GM18870 (cell line): Measurements from ENCODE around the gene HLF.

Experiments used
- ATAC-seq: cut with Tn5 transposase; IDR thresholded peaks from one replicate; pipeline ENCODE4 v1.9.1; 2021; ENCODE audit warnings: moderate library complexity; ENCODE audit not compliant: unreplicated experiment

Gene HLF, protein sequence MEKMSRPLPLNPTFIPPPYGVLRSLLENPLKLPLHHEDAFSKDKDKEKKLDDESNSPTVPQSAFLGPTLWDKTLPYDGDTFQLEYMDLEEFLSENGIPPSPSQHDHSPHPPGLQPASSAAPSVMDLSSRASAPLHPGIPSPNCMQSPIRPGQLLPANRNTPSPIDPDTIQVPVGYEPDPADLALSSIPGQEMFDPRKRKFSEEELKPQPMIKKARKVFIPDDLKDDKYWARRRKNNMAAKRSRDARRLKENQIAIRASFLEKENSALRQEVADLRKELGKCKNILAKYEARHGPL

DNA sequence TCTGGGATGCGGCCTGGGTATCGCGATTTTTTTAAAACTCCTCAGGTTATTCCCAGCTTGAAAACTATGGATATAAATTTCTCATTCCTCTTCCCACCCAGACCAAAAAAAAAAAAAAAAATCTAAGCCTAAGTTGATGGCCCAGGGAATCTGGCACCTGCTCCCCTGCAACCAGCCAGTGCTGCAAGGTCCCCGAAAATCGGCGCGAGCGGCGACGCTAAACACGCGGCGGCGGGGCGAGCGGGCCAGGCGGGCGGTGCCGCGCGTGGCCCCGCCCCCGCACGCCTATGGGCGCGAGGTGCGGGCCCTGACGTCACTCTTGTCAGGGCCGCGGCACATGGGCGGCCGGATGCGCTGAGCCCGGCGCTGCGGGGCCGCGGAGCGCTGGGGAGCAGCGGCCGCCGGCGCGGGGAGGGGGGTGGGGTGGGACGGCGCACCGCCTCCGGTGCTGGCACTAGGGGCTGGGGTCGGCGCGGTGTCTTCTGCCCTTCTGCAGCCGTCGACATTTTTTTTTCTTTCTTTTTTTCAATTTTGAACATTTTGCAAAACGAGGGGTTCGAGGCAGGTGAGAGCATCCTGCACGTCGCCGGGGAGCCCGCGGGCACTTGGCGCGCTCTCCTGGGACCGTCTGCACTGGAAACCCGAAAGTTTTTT lies at the start of gene HLF:
Gene HLF, plus strand, starts transcription at position 316 of the 654 bp plus-strand sequence. CDS start 525 bp downstream, outside the sequence.
- no peak for ATAC-seq

DNA sequence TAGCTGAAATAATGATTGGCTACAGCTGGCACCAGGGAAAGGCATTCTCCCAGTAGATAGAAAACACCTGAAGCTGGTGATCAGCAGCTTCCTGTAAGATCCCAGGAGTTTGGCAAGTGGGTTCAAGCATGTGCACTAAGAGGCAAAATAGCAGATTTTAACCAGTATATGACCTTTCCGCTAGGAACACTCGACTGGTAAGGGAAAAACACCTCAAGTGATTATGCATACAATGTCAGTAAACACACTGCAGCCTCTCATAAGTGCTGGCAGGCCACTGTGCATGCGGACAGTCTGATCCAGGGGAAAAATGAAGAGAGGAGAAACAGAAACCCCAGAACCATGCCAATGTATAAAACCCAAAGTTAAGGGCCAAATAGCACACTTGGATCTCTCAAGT lies 49.0 kb upstream of the HLF start:
- ATAC-seq = no peak

DNA sequence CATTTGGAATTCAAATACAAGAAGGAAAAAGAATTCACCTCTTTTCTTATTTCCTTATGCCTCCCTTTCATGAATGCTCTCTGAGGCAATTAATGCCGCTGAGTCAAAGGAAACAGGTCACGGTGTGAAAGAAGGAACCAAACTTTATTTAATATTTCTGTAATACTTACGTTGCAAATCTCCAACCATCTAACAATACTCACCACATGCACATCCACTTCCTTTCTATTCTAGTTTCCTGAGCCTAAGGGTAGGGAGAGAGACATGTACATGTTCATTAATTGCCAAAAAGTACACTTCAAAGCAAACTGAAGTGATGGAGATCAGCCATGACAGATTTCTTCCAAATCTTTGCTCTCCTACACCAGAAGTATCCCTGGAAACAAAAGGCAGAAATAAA lies 47.9 kb upstream of the HLF start:
- ATAC-seq = no peak

DNA sequence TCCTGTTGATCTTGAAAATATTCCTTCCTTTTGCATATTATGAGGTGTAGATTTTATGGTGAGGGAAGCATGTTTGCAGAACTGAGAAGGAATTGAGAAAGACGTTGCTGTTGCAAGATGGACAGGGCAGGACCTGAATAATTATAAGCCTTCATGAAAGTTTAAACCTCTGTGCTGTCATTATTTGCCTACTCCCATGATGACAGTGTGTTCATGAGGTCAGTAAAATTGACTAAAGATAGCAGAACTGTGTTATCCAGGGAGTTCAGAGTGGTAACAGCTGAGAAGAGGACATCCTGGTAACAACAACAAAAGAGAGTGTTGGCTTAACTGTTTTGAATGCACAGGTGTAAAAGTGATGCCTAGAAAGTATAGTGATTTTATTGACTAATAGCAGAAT lies 45.3 kb upstream of the HLF start:
- ATAC-seq = no peak

DNA sequence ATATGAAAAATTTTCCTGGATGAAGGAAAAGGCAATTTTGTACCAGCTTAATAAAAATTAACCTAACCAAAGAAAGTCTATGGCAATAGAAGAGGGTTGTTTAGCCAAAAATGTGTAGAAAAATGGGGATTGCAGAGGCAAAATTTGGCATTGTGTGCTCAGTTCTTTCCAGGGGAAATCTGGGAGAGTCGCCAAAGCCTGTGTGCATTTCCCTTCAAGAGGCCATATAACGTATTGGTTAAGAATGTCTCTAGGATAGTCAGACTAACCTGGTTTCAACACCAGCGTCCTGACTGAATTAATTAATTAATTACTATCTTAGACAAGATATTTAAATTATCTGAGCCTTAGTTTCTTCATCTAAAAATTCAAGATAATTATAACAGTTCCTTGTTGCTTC lies 44.8 kb upstream of the HLF start:
- no peak for ATAC-seq

DNA sequence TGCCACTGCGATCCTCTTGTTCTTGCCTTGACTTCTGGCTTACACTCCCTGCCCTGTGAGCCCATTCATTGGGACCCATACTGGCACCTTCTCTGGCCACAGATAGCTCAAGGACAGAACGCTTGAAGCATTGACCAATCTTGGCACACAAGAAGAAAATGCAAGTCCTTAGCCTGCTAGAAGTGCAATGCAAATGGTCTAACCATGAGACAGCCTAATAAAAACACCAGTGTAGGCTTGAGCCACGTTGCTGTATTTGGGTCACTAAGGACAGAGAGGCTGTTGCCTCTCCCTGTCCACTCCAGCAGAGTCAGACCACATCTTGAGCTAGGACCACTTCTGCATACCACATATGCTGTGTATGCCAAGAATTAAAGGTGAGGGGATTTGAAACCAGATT lies 41.2 kb upstream of the HLF start:
- no peak for ATAC-seq

DNA sequence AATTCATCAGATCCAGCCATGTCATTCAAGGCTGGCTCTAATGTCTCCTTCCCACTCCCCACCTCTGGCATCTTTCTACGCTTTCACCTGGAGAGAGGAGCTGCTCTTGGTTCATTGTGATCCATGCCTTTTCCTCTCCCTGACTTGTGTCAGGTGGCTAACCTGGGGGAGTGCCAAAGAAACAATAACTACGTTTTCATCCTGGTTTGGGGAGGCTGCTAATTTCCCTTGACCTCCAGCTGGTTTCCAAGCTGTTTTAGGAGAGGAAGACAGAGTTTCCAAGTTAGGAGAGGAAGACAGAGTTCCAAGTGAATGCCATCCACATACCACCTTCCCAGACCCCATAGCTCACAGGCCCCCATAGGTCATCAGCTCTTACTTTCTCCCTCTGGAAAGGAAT lies 40.0 kb upstream of the HLF start:
- no peak for ATAC-seq

DNA sequence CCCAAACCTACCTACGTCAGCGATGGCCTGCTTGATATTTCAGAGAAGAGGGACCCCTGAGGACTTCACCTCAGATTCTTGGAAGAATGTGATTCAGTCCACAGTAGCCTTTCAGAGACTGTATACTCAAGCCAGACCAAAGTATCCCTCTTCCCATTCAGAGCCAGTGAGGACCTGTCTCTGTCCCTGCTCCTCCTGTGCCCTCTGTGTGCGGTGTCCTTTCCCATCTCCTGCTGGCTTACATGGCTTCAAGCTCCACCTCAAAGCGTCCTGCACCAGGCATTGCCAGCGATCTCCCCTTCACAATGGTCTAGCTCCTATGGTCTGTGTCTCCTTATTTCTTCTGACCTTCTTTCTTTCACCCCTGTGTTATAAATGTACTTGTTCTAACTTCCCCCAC lies 39.5 kb upstream of the HLF start:
- no peak for ATAC-seq

DNA sequence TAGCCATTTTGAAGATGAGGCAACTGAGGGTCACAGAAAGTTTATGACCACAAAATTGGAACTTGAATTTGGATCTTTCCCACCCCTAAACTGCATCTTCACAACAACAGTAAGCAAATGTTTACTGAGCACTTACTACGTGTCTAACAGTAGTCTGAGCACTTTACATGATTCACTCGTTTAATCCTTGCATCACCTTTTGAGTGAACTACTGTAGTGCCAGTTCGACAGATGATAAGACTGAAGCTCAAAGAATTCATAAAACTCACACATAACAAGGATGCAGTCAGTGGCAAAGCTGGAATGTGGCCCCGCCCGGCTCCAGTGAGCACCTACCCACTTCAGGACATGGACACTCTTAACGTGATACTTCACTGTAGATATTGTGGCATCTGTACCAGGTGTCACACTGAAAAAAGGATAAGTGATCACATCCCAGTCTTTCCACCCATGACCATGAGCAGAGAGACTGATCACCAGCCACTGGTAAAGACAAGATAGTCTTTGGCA lies 36.0 kb upstream of the HLF start:
- no peak for ATAC-seq

DNA sequence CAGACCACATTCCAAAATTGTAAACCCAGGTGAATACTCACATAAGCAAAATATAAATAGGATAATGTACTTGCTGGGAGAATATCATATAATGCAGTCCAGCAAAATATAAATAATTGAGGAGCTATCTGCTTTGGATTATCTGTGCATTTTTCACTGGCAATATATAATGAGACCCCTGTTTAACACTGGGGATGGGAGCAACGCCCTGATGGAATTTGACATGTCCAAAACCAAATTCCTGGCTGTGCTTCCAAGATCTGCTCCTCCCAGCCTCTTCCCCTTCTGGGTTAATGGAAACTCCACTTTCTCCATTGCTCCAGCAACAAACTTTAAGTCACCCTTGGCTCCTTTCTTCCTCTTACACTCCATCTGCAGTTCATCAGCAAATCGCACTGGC lies 35.5 kb upstream of the HLF start:
- ATAC-seq = no peak

DNA sequence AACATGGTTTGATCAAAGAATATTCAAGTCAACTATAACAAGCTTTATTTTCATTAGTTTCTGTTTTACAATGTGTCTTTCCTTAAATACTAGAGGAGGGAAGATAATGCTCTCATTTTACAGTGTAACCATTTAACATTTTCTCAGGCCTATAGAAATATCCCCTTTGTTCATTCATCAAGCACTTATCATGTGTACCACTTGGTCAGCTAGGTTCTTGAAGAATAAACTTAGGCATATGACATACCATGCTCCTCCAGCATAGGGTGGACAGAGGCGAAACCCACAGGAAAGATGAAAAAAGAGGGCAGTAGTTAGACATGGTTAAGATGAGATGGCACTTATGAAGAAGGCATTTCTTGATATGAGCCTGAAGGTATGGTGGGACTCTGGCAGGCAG lies 34.0 kb upstream of the HLF start:
- no peak for ATAC-seq

DNA sequence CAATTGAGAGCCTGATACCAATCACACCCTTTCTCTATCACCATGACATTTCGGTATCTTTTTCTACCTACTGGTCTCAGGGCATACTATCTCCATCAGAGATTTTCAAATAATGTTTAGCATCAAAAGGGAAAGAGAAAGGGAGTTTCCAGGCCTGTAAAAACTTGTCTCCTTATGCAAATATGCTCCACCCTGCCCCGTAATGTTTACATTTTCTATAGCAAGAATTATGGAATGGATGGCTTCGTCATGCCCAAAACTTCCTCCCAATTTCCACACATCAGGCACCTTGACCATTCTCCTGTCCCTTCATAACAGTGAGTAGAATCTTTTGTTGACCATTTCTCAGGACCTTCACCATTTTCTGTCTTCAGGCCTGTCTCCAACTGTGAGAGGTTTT lies 30.9 kb upstream of the HLF start:
- no peak for ATAC-seq

DNA sequence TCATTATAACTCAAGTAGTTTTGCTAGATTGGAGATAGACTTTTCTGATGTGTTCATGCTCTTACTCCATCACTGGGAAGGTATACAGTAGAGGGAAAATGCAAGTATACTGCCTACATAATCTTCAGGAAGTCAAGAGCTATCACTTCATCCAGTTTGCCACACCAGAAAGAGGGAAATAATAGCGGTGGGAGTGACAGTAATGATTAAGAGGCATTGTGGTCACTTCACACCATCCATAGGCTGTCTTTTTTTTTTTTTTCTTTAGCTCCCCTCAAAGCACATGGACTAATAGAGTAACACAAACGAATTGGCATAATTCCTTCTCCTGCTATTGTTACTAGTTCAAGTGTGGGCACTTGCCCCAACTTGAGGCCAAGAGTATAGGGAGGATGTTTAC lies 28.4 kb upstream of the HLF start:
- no peak for ATAC-seq

DNA sequence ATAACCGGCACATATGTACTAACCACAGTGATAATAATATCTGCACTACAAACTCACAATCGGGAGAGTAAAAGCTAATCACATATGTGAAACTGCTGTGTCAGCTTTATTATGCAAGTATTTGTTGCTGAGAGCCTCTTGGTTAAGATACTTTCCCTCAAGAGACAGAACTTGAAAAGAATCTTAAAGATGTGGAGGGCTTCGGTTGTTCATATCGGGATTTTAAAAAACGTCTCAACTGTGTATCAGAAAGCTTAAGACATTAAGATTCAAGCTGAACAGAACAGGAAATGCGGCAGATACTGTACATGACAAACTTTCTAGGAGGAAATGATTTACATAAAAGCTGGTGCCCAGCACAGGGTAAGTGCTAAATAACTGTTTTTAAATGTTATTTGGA lies 27.5 kb upstream of the HLF start:
- no peak for ATAC-seq

DNA sequence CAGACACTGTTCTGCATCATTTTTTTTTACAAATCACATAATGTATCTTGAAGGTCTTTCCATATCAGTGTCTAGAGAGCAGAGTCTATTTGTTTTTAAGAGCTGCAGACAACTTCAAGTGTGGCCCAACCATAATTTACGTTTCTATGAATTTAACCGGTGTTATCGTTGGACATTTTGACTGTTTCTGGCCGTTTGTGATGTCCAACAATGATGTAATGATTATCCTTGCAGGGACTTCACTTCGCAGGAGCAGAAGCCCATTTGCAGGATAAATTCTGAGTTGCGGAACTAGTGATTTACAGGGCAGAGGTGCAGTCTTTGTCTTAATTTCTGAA lies 26.9 kb upstream of the HLF start:
- no peak for ATAC-seq

DNA sequence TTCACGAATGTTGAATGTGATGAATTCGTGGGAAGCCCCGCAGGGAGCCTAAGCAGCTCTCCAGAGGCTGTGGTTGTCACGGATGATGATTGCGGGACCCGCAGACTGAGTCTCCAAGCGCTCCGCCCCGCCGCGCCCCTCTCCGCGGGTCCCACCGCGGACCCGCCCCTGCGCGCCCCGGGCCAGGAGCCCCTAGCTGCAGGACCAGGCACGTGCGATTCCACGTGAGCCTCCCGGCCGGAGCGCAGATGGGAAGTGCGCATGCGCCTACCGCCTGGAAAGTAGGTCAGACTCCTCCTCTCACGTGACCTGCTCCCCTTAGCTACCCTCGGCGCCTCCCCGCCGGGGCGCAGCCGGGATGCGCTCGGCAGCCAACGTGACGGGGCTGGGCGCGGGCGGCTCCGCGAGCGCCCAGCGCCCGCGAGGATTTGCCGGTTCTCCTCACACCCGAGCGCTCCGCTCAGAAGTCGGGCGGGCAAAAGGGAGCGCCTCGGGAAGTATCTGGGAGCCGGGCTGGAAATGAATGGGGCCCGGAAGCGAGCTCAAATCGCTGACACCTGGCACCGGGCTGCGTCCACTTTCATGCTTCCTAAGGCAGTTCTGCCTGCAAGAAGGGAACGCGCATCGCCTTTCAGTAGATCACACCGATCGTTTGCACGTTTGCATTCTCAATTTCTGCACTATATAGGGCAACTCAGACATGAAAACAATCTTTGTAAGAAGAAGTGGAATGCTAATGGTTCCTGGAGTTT lies 26.4 kb upstream of the HLF start:
- ATAC-seq = peak; percentile 78

DNA sequence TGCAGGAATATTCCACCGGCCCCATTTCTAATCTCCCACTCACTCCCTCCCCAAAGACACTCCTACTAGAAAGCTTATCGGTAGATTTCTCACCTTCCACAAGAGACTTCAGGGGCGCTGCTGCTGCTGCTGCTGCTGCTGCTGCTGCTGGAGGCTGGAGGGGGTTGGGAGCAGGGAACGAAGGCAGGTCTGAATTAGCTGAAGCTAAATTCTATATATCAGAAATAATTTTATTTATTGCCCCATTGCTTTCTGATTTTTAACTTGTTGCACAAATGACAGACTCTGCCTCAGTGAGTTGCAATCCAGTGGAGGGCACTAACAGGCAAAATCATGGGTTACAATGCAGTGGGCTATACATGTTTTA lies 25.8 kb upstream of the HLF start:
- ATAC-seq = peak; percentile 15

DNA sequence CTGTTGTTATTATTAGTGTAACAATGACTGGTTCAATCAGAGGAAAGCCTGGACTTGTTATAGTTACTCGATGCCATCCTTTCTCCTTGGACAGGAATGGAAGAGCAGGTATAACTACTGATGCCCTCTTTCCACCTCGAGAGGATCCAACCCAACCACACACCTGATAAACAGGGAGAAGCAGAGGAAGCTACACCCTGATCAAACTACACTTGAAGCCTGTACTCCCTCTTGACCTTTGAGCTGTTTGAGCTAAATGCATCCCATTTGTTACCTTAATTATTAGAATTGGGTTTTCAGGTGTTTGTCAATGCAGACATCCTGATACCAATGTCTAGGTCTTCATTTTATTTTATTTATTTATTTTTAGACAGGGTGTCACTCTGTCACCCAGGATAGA lies 23.7 kb upstream of the HLF start:
- no peak for ATAC-seq

DNA sequence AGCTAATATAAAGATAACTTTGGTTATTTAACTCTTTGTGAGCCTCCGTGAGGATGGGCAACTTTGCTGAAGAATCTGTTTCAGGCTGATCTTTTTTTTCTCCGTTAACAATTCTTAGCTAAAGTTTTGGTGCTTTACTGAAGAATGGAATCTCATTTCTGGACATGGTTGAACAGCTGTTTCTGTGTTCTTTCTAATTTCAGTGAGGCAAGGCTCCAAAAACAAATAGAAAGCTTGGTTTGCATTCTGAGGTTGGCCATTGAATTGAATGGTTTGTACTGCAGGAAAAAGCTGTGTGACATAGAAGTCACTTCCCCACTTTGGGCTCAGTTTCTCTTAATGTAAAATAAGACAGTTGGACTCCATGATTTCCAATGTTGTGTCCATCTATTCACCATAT lies 22.3 kb upstream of the HLF start:
- ATAC-seq = no peak

DNA sequence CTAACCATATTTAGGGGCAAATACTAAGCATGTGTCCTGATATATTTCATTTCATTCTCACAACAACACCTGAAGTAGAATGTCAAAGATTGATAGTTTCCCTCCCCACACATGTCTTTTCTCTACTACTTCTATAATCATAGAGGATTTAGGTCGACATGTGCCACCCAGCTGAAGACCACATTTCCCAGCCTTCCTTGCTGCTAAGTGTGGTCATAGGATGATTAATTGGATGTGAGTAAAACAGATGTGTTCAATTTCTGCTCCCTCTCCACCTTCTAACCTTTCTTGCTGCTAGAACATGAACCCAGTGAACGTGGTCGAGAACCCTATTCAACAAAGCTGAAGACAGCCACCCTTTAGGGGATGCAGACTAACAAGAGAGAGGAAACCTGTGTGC lies 18.8 kb upstream of the HLF start:
- no peak for ATAC-seq

DNA sequence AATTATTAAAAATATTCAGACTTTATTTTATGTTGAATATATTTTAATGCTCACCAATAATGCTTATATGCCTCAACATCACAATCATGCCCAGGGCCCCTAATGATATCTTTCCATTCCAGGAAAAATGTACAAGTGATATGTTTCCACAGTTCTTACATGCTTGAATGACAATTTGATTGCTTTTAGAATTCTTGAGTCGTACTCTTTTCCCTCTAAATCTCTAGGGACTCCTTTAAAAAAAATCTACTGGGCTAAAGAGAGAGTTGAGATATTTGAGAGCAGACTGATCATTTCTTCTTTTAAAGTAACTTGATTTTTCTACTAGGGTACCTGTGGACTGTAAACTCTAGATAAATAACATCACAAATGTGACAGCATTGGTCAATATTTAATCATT lies 18.2 kb upstream of the HLF start:
- ATAC-seq = no peak

DNA sequence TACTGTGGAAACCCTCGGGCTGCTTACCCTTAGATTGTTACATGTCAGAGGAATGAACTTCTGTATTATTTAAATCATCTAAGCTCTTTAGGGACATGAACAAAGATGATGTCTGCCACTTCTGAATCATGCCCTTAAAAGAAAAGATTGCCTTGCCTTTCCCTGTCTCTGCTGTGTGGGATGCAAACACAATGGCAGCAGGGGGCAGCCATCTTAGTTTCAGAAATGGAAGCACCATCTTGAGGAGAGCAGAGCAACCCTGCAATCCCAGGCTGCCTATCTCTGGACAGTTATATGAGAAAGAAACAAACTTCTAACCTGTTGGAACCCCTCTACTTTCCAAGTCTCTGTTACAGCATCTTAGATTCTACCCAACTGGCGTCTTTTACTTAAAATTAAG lies 16.7 kb upstream of the HLF start:
- ATAC-seq = no peak
